HepG2 (cell line): Measurements from ENCODE around the gene CEP250. TPM values are rescaled to one million over a fixed set of nuclear protein-coding genes. Genes with fewer than 3 reads are reported as not detected.

Source experiments
- AHR ChIP-seq: IDR thresholded peaks from 2 replicates; pipeline ENCODE4 v1.6.1; 2018; ENCODE audit warnings: missing genetic modification reagents, missing compliant biosample characterization
- HNF1A ChIP-seq, 2 experiments: sonication (generic) in 1 of 2; formaldehyde crosslinking in 1 of 2; IDR thresholded peaks; 2 replicates each; pipeline versions ENCODE4 v1.4.0 to v1.6.1; 2016 to 2020; ENCODE audit warnings: borderline replicate concordance in 1 of 2, low read depth in 1 of 2, mild to moderate bottlenecking in 1 of 2, missing genetic modification reagents in 1 of 2
- KDM2A ChIP-seq: sonication (generic); formaldehyde crosslinking; IDR thresholded peaks from 2 replicates; pipeline ENCODE4 v1.4.0; 2020; ENCODE audit warnings: low read depth, missing genetic modification reagents, borderline replicate concordance
- LRRFIP1 ChIP-seq: sonication (generic); formaldehyde crosslinking; conservative IDR thresholded peaks from 2 replicates; pipeline ENCODE4 v1.4.0; 2020; ENCODE audit warnings: missing genetic modification reagents
- MTERF4 ChIP-seq: sonication (generic); formaldehyde crosslinking; IDR thresholded peaks from 2 replicates; pipeline ENCODE4 v1.8.0; 2023; ENCODE audit warnings: mild to moderate bottlenecking, missing genetic modification reagents
- MYC ChIP-seq: sonication (generic); formaldehyde crosslinking; IDR thresholded peaks from 2 replicates; pipeline ENCODE4 v1.9.0; 2021; ENCODE audit warnings: missing genetic modification reagents, borderline replicate concordance
- SMAD9 ChIP-seq: sonication (generic); formaldehyde crosslinking; IDR thresholded peaks from 2 replicates; pipeline ENCODE4 v1.5.1; 2020; ENCODE audit warnings: mild to moderate bottlenecking, missing genetic modification reagents
- TIGD3 ChIP-seq: sonication (generic); formaldehyde crosslinking; IDR thresholded peaks from 2 replicates; pipeline ENCODE4 v1.5.1; 2020; ENCODE audit warnings: mild to moderate bottlenecking, missing genetic modification reagents, borderline replicate concordance
- TMF1 ChIP-seq: sonication (generic); formaldehyde crosslinking; IDR thresholded peaks from 2 replicates; pipeline ENCODE4 v1.8.1; 2022; ENCODE audit warnings: low read depth, missing genetic modification reagents
- ZBTB34 ChIP-seq: sonication (generic); formaldehyde crosslinking; IDR thresholded peaks from 2 replicates; pipeline ENCODE4 v1.8.0; 2022; ENCODE audit warnings: mild to moderate bottlenecking, missing genetic modification reagents
- ZBTB42 ChIP-seq: sonication (generic); formaldehyde crosslinking; IDR thresholded peaks from 2 replicates; pipeline ENCODE4 v1.5.0; 2020; ENCODE audit warnings: mild to moderate bottlenecking, missing genetic modification reagents
- ZKSCAN1 ChIP-seq: fragments of 150-350 bp; IDR thresholded peaks from 2 replicates; pipeline ENCODE4 v1.6.1; 2014; ENCODE audit warnings: low read length
- ZNF317 ChIP-seq: sonication (generic); formaldehyde crosslinking; IDR thresholded peaks from 2 replicates; pipeline ENCODE4 v1.5.0; 2020; ENCODE audit warnings: mild to moderate bottlenecking, missing genetic modification reagents
- ZNF547 ChIP-seq: sonication (generic); formaldehyde crosslinking; IDR thresholded peaks from 2 replicates; pipeline ENCODE4 v1.5.1; 2020; ENCODE audit warnings: mild to moderate bottlenecking, missing genetic modification reagents
- ZNF570 ChIP-seq: sonication (generic); formaldehyde crosslinking; IDR thresholded peaks from 2 replicates; pipeline ENCODE4 v1.4.0; 2020; ENCODE audit warnings: mild to moderate bottlenecking, missing genetic modification reagents, borderline replicate concordance
- polyA plus RNA-seq, 8 experiments: library from polyadenylated mRNA; depleted of rRNA in 3 of 8; stranded (reverse) in 7 of 8; unstranded in 1 of 8; fragments of >200 nt; fragmentation: Illumina TruSeq in 4 of 8; extraction: Trizol in 4 of 8; gene quantifications; 2 replicates each; pipeline versions ENCODE4 v1.2.1 to v1.2.3, GENCODE V29; 2011 to 2016; ENCODE audit warnings: low read depth in 4 of 8, missing spikeins in 1 of 8, mixed read lengths in 1 of 8; ENCODE audit not compliant: insufficient read depth in 1 of 8
- total RNA-seq, 5 experiments: library from RNA; depleted of rRNA; stranded (reverse); fragments of >200 nt; fragmentation: Illumina TruSeq; extraction: Trizol; gene quantifications; 2 replicates each; pipeline ENCODE4 v1.2.3, GENCODE V29; 2016; ENCODE audit warnings: low read depth in 1 of 5

Gene CEP250
- total and polyA plus RNA-seq, 2 of the 13 experiments (the other 11 are each of a cell fraction or from before 2014, with no cell fraction given): 28.8 to 55.3 TPM

GRCh38 chr20:35478804-35479472, 23.5 kb downstream of the CEP250 start (continued):
- TF ChIP-seq ZNF547 (no peak), ZNF317 (0 out of 2 replicates have a peak, but pooled peaks have one; percentile 48), HNF1A (IDR thresholded peaks at IDR 0.05; ENCODE audit: low read depth) (no peak), HNF1A (CRISPR knock-in tag; IDR thresholded peaks at IDR 0.05; ENCODE audit: borderline replicate concordance) (no peak), KDM2A (CRISPR knock-in tag) (0 out of 2 replicates have a peak, but pooled peaks have one; percentile 18), ZBTB34 (CRISPR knock-in tag) (0 out of 2 replicates have a peak, but pooled peaks have one; percentile 47), MYC (peak; percentile 74; the same call in 1 of the 2 replicates), ZKSCAN1 (no peak), AHR (CRISPR knock-in tag) (peak; percentile 45; the same call in 1 of the 2 replicates), MTERF4 (CRISPR knock-in tag) (peak; percentile 85; the same call in 1 of the 2 replicates), TMF1 (CRISPR knock-in tag) (no peak), ZBTB42 (no peak), SMAD9 (CRISPR knock-in tag) (no peak), TIGD3 (CRISPR knock-in tag) (no peak), ZNF570 (CRISPR knock-in tag) (no peak), LRRFIP1 (CRISPR knock-in tag) (no peak)
